ENCODE data around the gene TMEM38A. TPM values are rescaled to one million over a fixed set of nuclear protein-coding genes. Genes with fewer than 3 reads are reported as not detected.
"Not testable (repeated sequence)": the region's sequence is repeated elsewhere in the genome, so short reads cannot be mapped to it uniquely, and the experiment has no call there.

The TMEM38A gene
- total RNA-seq, 1 donor from 2014 or later: 3.5 TPM

DNA sequence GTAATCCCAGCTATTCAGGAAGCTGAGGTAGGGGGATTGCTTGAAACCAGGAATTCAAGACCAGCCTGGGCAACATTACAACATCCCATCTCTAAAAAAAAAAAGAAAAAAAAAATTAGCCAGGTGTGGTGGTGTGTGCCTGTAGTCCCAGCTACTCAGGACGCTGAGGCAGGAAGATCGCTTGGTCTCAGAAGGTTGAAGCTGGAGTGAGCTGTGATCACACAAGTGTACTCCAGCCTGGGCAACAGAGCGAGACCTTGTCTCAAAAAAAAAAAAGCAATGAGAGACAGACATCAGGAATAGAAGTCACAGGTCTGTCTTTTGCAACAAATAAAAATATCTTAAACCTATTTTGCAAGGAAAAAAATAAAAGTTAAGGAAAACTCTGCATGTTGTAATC lies 23.3 kb downstream of the TMEM38A start:
- DNase-seq (ENCODE audit: low read depth): no peak
- no peak overlapping the region for H3K4me3 ChIP-seq (ENCODE audit: low read depth, low read length)
- TF ChIP-seq, protein P1, sequence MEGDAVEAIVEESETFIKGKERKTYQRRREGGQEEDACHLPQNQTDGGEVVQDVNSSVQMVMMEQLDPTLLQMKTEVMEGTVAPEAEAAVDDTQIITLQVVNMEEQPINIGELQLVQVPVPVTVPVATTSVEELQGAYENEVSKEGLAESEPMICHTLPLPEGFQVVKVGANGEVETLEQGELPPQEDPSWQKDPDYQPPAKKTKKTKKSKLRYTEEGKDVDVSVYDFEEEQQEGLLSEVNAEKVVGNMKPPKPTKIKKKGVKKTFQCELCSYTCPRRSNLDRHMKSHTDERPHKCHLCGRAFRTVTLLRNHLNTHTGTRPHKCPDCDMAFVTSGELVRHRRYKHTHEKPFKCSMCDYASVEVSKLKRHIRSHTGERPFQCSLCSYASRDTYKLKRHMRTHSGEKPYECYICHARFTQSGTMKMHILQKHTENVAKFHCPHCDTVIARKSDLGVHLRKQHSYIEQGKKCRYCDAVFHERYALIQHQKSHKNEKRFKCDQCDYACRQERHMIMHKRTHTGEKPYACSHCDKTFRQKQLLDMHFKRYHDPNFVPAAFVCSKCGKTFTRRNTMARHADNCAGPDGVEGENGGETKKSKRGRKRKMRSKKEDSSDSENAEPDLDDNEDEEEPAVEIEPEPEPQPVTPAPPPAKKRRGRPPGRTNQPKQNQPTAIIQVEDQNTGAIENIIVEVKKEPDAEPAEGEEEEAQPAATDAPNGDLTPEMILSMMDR (conservative IDR thresholded peaks at IDR 0.05; ENCODE audit: low read depth, low read length): no peak

DNA sequence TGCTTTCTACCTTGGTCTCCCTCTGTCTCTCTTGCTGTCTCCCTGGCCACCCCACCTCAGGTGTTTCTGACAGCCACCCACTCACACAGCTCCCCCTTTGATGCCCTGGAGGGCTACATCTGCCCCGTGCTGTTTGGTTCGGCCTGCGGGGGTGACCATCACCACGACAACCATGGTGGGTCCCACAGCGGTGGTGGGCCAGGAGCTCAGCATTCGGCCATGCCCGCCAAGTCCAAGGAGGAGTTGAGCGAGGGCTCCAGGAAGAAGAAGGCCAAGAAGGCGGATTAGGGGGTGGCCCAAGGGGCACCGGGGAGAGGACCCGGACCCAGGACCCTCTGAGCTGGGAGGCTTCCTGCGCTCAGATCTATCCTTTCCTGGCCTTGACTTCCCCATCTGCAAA lies 27.1 kb downstream of the TMEM38A start:
- no peak for DNase-seq (ENCODE audit: low read depth)
- TF ChIP-seq, protein P1 (conservative IDR thresholded peaks at IDR 0.05; ENCODE audit: low read depth, low read length): no peak
- no peak overlapping the region for H3K4me3 ChIP-seq (ENCODE audit: low read depth, low read length)

GRCh38 chr19:16698914-16699313 lies 38.0 kb downstream of the TMEM38A start:
- H3K4me3 ChIP-seq (ENCODE audit: low read depth, low read length): no peak overlapping the region
- TF ChIP-seq, protein P1 (conservative IDR thresholded peaks at IDR 0.05; ENCODE audit: low read depth, low read length): no peak
- no peak for DNase-seq (ENCODE audit: low read depth)

DNA sequence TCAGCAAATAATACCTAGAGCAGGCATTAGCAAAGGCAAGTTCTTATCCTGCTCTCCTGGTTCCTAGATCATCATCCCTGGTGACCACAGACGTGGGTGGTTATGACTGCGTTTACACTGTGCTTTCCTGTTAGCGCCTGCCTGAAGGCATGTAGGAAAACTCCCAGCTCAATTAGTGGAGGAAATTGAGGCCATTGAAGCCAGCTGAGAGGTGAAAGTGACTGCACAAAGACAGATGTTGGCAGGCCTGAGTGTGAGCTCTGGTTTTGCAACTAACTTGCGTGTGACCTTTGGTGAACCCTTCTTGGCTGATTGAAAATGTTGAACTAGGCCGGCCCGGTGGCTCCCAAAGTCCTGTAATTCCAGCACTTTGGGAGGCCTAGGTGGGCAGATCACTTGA lies 41.2 kb downstream of the TMEM38A start:
- no peak overlapping the region for H3K4me3 ChIP-seq (ENCODE audit: low read depth, low read length)
- TF ChIP-seq, protein P1 (conservative IDR thresholded peaks at IDR 0.05; ENCODE audit: low read depth, low read length): no peak
- no peak for DNase-seq (ENCODE audit: low read depth)

GRCh38 chr19:16703677-16704076 lies 42.7 kb downstream of the TMEM38A start:
- no peak overlapping the region for H3K4me3 ChIP-seq (ENCODE audit: low read depth, low read length)
- DNase-seq (ENCODE audit: low read depth): no peak
- TF ChIP-seq, protein P1 (conservative IDR thresholded peaks at IDR 0.05; ENCODE audit: low read depth, low read length): no peak

DNA sequence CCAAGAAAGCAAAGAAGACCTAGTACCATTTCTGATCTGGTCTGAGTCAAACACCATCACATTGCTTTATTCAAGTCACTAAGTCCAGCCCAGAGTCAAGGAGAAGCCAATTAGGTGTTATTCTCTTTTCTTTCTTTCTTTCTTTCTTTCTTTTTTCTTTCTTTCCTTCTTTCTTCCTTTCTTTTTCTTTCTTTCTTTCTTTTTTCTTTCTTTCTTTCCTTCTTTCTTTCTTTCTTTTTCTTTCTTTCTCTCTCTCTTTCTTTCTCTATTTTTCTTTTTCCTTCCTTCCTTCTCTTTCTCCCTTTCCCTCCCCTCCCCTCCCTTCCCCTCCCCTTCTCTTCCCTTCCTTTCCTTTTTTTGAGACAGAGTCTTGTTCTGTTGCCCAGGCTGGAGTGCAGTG lies 49.9 kb downstream of the TMEM38A start:
- not testable (repeated sequence) for H3K4me3 ChIP-seq (ENCODE audit: low read depth, low read length); DNase-seq (ENCODE audit: low read depth)

DNA sequence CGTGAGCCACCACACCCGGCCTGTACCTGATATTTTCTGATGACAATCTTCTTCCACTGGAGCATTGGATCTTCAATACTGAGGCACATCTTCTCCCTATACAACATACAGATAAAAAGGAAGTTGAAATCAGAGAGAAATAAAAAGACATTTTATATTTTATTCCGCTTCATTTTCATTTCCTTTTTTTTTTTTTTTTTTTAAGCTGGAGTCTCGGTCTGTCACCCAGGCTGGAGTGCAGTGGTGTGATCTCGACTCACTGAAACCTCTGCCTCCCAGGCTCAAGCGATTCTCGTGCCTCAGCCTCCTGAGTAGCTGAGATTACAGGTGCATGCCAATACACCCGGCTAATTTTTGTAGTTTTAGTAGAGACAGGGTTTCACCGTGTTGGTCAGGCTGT lies 51.4 kb downstream of the TMEM38A start:
- H3K4me3 ChIP-seq (ENCODE audit: low read depth, low read length); DNase-seq (ENCODE audit: low read depth): not testable (repeated sequence)

DNA sequence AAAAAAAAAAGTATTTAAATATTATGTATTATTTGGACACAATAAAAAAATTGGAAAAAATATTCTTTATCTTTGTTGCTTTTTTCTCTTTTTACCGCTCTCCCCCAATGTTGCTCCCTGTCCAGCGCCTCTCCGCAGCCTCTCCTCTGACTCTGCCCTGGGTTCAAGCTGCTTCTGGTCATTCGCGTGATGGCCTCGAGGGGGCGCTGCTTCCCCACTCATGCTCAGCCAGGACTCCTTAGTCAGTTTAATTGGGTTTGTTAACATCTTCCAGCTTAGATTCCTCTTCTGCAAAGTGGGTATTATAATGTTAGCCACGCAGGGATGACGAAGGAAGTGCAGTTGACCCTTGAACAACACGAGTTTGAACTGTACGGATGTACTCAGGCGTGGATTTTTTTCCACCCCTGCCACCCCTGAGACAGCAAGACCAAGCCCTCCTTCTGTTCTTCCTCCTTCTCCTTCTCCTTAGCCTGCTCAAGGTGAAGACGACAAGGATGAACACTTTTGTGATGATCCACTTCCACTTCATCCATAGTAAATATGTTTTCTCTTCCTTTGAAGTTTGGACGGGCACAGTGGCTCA lies 53.9 kb downstream of the TMEM38A start:
- DNase-seq (ENCODE audit: low read depth): no peak

More for the DNA sequence above, 53.9 kb downstream of the TMEM38A start:
- TF ChIP-seq, protein P1 (conservative IDR thresholded peaks at IDR 0.05; ENCODE audit: low read depth, low read length): peak; percentile 98
- H3K4me3 ChIP-seq (ENCODE audit: low read depth, low read length): no peak overlapping the region
